GM20431 (cell line): ENCODE measurements around the gene UTP14C.
"Not testable (repeated sequence)": the region's sequence is repeated elsewhere in the genome, so short reads cannot be mapped to it uniquely, and the experiment has no call there.

Source experiments
- in situ Hi-C: fragments of 300-500 bp; cut with MseI, MboI; formaldehyde crosslinking; loops from one replicate; pipeline ENCODE4 v1.15.0; 2020; ENCODE audit warnings: low sequenced_read_pairs; ENCODE audit not compliant: unreplicated experiment

The UTP14C gene

GRCh38 chr13:52033039-52033438 is 8.5 kb downstream of the UTP14C start:
- in situ Hi-C loops = no loop called here

- in situ Hi-C loops = no loop called here
Observed at GRCh38 chr13:52034616-52035226, 10.2 kb downstream of the UTP14C start.

- in situ Hi-C loops = no loop called here
Observed at GRCh38 chr13:52036037-52036436, 11.5 kb downstream of the UTP14C start.

- in situ Hi-C loops = no loop called here
Observed at GRCh38 chr13:52043675-52044074, 19.2 kb downstream of the UTP14C start.

- in situ Hi-C loops = no loop called here
Observed at GRCh38 chr13:52047463-52047862, 23.0 kb downstream of the UTP14C start.

GRCh38 chr13:52048516-52048915 is 24.0 kb downstream of the UTP14C start:
- in situ Hi-C loops = no loop called here

- in situ Hi-C loops = no loop called here
Observed at GRCh38 chr13:52051400-52051799, 26.9 kb downstream of the UTP14C start.

GRCh38 chr13:52053460-52053859 is 29.0 kb downstream of the UTP14C start:
- in situ Hi-C loops = no loop called here

- in situ Hi-C loops = not testable (repeated sequence)
Observed at GRCh38 chr13:52061064-52061463, 36.6 kb downstream of the UTP14C start.

GRCh38 chr13:52061587-52061986 is 37.1 kb downstream of the UTP14C start:
- in situ Hi-C loops = no loop called here

- in situ Hi-C loops = no loop called here
Observed at GRCh38 chr13:52067237-52067636, 42.7 kb downstream of the UTP14C start.

GRCh38 chr13:52070929-52071523 is 46.5 kb downstream of the UTP14C start:
- in situ Hi-C loops = no loop called here
